Glutamatergic neuron (in vitro differentiated cells): ENCODE measurements around the gene DIPK1B. TPM values are rescaled to one million over a fixed set of nuclear protein-coding genes. Genes with fewer than 3 reads are reported as not detected.

ENCODE experiments used
- DNase-seq: peaks from one replicate; pipeline ENCODE4 v3.0.0; 2022
- H3K27ac Mint-ChIP-seq: one replicate; pipeline ENCODE4 v1.8.0; 2020; ENCODE audit warnings: mild to moderate bottlenecking, mixed read lengths, inconsistent platforms; ENCODE audit not compliant: unreplicated experiment
- H3K27me3 Mint-ChIP-seq: one replicate; pipeline ENCODE4 v1.8.0; 2020; ENCODE audit warnings: mild to moderate bottlenecking, moderate library complexity, mixed read lengths, inconsistent platforms; ENCODE audit not compliant: unreplicated experiment
- H3K36me3 Mint-ChIP-seq: one replicate; pipeline ENCODE4 v1.8.0; 2020; ENCODE audit warnings: mild to moderate bottlenecking, mixed read lengths, inconsistent platforms; ENCODE audit not compliant: unreplicated experiment
- H3K4me1 Mint-ChIP-seq: one replicate; pipeline ENCODE4 v1.8.0; 2020; ENCODE audit warnings: mild to moderate bottlenecking, low read depth, mixed read lengths, inconsistent platforms; ENCODE audit not compliant: unreplicated experiment
- H3K4me3 Mint-ChIP-seq: one replicate; pipeline ENCODE4 v1.8.0; 2020; ENCODE audit warnings: mild to moderate bottlenecking, mixed read lengths, inconsistent platforms; ENCODE audit not compliant: unreplicated experiment
- H3K9me3 Mint-ChIP-seq: one replicate; pipeline ENCODE4 v1.8.0; 2020; ENCODE audit warnings: mild to moderate bottlenecking, moderate library complexity, mixed read lengths, inconsistent platforms; ENCODE audit not compliant: unreplicated experiment
- total RNA-seq: library from RNA; stranded (reverse); fragmentation: NEBNext Ultra II Directional; extraction: Animal tissue kit (Norgen Biotek cat#: 25700); gene quantifications from one replicate; pipeline ENCODE4 v1.2.1, GENCODE V29; 2021; ENCODE audit not compliant: unreplicated experiment
- TF ChIP-seq, protein P1 (sequence below): fragments of 200-600 bp; sonication (generic); IDR thresholded peaks from one replicate; pipeline ENCODE4 v1.5.0; 2021; ENCODE audit not compliant: partially characterized antibody, unreplicated experiment

DIPK1B gene
- total RNA-seq, 1 donor from 2014 or later: 71.3 TPM

- H3K36me3 Mint-ChIP-seq: no peaks in the 10 kb centered on the region
- DNase-seq: no peak
- H3K4me3 Mint-ChIP-seq: no peak overlapping the region
- TF ChIP-seq, protein P1, sequence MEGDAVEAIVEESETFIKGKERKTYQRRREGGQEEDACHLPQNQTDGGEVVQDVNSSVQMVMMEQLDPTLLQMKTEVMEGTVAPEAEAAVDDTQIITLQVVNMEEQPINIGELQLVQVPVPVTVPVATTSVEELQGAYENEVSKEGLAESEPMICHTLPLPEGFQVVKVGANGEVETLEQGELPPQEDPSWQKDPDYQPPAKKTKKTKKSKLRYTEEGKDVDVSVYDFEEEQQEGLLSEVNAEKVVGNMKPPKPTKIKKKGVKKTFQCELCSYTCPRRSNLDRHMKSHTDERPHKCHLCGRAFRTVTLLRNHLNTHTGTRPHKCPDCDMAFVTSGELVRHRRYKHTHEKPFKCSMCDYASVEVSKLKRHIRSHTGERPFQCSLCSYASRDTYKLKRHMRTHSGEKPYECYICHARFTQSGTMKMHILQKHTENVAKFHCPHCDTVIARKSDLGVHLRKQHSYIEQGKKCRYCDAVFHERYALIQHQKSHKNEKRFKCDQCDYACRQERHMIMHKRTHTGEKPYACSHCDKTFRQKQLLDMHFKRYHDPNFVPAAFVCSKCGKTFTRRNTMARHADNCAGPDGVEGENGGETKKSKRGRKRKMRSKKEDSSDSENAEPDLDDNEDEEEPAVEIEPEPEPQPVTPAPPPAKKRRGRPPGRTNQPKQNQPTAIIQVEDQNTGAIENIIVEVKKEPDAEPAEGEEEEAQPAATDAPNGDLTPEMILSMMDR: no peak
- no peak overlapping the region for H3K27ac Mint-ChIP-seq
- no peaks in the 10 kb centered on the region for H3K27me3 Mint-ChIP-seq
- H3K9me3 Mint-ChIP-seq: peaks cover 3% of the 10 kb centered on the region
- no peaks in the 10 kb centered on the region for H3K4me1 Mint-ChIP-seq
These were observed 29.7 kb downstream of the DIPK1B start for GRCh38 chr9:136741883-136742571.

GRCh38 chr9:136742591-136743391 lies 30.4 kb downstream of the DIPK1B start, which contains the start of gene LCN10:
LCN10 (minus strand) TSS chr9:136742940; CDS start chr9:136742903, 37 bp downstream.
- Mint-ChIP-seq H3K36me3 (no peaks in the 10 kb centered on the region), H3K4me3 (no peak within 1 kb of the TSS), H3K4me1 (no peaks in the 10 kb centered on the region), H3K27ac (no peak within 1 kb of the TSS), H3K27me3 (no peaks in the 10 kb centered on the region), H3K9me3 (peaks cover 3% of the 10 kb centered on the region)
- TF ChIP-seq, protein P1: no peak
- DNase-seq: no peak

GRCh38 chr9:136743639-136744211 lies 31.4 kb downstream of the DIPK1B start:
- Mint-ChIP-seq H3K27me3 (no peaks in the 10 kb centered on the region), H3K36me3 (no peaks in the 10 kb centered on the region), H3K4me3 (no peak overlapping the region), H3K27ac (no peak overlapping the region), H3K4me1 (no peaks in the 10 kb centered on the region), H3K9me3 (peaks cover 1% of the 10 kb centered on the region)
- no peak for DNase-seq
- TF ChIP-seq, protein P1: no peak

DNA sequence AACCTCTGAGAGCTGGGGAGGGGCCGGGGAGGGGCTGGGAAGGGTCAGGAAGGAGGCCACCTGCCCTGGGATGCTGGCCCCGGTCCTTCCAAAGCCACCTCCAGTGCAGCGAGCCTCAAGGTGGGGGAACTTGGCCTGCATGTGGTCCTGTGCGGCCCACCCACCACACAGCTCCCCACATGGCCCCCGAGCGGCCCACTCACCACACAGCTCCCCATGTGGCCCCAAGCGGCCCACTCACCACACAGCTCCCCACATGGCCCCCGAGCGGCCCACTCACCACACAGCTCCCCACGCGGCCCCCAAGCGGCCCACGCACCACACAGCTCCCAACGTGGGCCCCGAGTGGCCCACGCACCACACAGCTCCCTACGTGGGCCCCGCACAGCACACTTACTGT lies 32.4 kb downstream of the DIPK1B start:
- TF ChIP-seq, protein P1: no peak
- no peak overlapping the region for H3K27ac Mint-ChIP-seq
- no peaks in the 10 kb centered on the region for H3K36me3 Mint-ChIP-seq
- no peaks in the 10 kb centered on the region for H3K4me1 Mint-ChIP-seq
- no peak overlapping the region for H3K4me3 Mint-ChIP-seq
- no peak for DNase-seq
- H3K27me3 Mint-ChIP-seq: no peaks in the 10 kb centered on the region
- H3K9me3 Mint-ChIP-seq: peaks cover 1% of the 10 kb centered on the region
